ENCODE results near the gene GAPDH. TPM values are rescaled to one million over a fixed set of nuclear protein-coding genes. Genes with fewer than 3 reads are reported as not detected.

Gene GAPDH
- total RNA-seq, 1 donor from 2014 or later, result 5,044 TPM

Other genes with a start within 250 kb of the GAPDH start
- gene PLEKHG6, start 223.8 kb upstream of the GAPDH start, total RNA-seq, result not detected in 2 replicates
- 47.2 and 50.8 TPM in 2 replicates for gene TNFRSF1A, start 192.4 kb upstream of the GAPDH start, total RNA-seq
- gene SCNN1A, start 159.0 kb upstream of the GAPDH start, total RNA-seq, result 0.09 and 0.32 TPM in 2 replicates
- 0.14 and 0.20 TPM in 2 replicates for gene LTBR, start 150.4 kb upstream of the GAPDH start, total RNA-seq
- 59.0 and 60.3 TPM in 2 replicates for gene CD27, start 89.6 kb upstream of the GAPDH start, total RNA-seq
- 45.8 and 49.0 TPM in 2 replicates for gene TAPBPL, start 82.5 kb upstream of the GAPDH start, total RNA-seq
- gene VAMP1, start 63.8 kb upstream of the GAPDH start, total RNA-seq, result 44.0 and 47.8 TPM in 2 replicates
- 234 and 248 TPM in 2 replicates for gene MRPL51, start 41.3 kb upstream of the GAPDH start, total RNA-seq
- gene NCAPD2, start 40.4 kb upstream of the GAPDH start, total RNA-seq, result 154 and 166 TPM in 2 replicates
- 21.9 and 22.9 TPM in 2 replicates for gene IFFO1, start 21.5 kb downstream of the GAPDH start, total RNA-seq
- gene NOP2, start 33.8 kb downstream of the GAPDH start, total RNA-seq, result 93.3 and 94.4 TPM in 2 replicates
- gene CHD4, start 72.9 kb downstream of the GAPDH start, total RNA-seq, result 257 and 265 TPM in 2 replicates
- gene LPAR5, start 101.4 kb downstream of the GAPDH start, total RNA-seq, result 6.2 and 6.7 TPM in 2 replicates
- 1.5 and 1.7 TPM in 2 replicates for gene ACRBP, start 112.9 kb downstream of the GAPDH start, total RNA-seq
- 20.7 and 21.3 TPM in 2 replicates for gene ING4, start 128.6 kb downstream of the GAPDH start, total RNA-seq
- gene ZNF384, start 154.9 kb downstream of the GAPDH start, total RNA-seq, result 86.1 and 91.5 TPM in 2 replicates
- not detected in 2 replicates for gene PIANP, start 166.3 kb downstream of the GAPDH start, total RNA-seq
- gene COPS7A, start 189.5 kb downstream of the GAPDH start, total RNA-seq, result 23.5 and 26.6 TPM in 2 replicates
- gene MLF2, start 218.6 kb downstream of the GAPDH start, total RNA-seq, result 92.7 and 94.4 TPM in 2 replicates
- gene PTMS, start 231.8 kb downstream of the GAPDH start, total RNA-seq, result 95.4 and 98.5 TPM in 2 replicates
- 11.8 and 12.2 TPM in 2 replicates for gene LAG3, start 238.0 kb downstream of the GAPDH start, total RNA-seq